Measurements from ENCODE around the gene SPTA1.

SPTA1 gene

DNA sequence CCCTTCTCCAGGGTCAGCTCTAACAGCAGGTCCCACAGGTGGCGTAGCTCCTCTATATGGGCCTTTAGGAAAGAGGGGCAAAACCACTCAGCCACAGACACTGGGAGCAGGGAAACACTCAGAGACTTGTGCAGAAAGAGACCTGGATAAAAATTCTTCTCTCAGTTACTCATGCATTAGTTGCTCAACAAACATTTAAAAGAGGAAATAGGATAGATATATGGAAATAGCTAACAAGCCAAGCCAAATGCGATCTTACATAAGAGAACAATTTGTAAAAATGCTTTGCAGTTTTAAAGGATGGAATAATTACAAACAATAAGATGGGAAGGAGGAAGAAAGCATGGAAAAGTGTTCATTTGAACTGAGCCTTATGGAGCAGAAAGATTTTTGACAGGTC, 4.9 kb downstream of the SPTA1 start:
- DNase-seq: no peak

DNA sequence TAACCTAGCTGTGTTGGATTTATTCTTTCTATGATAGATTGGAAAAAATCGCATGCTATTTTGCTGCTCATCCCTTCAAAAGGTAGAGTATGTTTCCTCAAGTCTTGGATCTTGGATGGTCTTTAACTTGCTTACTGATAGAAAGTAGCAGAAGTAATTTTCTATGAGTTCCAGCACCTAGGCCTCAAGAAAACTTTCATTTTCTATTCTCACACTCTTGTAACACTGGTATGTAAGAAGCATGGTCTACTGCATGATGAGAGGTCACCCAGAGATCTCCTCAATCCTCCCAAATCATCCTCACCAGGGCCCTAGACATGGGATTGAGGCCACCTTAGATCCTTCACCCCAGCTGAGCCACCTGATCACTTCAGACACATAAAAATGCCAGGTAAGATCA, 7.2 kb downstream of the SPTA1 start:
- DNase-seq: no peak

DNA sequence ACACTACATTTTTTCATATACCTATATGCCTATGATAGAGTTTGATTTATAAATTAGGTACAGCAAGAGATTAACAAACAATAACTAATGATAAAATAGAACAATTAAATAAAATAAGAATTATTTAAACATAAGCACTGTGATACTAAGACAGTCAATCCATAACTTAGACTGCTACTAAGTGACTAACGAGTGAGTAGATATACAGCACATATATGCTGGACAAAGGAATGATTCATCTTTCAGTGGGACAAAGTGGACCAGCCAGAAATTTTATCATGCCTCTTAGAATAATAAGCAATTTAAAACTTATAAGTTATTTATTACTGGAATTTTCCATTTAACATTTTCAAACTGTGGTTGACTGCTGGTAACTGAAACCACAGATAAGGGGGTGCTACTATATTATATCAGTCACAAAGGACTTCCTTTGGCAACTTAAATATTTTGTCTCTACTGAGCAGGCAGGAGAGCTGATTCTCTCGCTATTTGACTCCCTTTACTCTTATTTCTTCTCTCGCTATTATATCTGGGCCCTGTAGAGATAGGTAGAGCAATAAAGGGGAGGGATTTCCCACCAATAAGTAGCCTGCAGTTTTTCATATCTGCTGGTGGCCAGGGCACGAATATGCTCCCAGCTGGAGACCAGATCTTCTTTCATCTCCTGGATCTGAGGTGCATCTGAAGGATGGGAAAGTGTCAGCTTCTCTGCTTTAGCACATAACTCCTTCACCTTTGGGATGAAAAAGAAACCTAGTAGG, 10.8 kb downstream of the SPTA1 start:
- no peak for DNase-seq

DNA sequence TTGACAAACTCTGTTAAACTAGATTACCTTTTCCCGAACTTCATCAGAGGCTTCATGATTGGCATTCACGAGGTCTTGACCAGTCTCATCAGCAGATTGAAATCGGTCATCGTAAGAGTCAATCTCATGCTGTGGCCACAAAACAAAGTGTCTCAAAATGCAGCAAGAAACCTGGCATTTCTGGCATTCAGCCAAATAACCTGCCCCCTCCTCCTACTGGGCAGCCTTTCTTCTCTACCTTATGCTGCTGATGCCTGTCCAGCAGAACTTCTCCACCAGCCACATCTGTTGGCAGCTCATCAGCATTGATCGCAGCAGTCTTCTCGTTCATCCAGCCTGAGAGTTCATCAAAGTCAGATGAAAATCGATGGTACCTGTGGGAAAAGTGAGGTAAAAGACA, 12.2 kb downstream of the SPTA1 start:
- DNase-seq: no peak

DNA sequence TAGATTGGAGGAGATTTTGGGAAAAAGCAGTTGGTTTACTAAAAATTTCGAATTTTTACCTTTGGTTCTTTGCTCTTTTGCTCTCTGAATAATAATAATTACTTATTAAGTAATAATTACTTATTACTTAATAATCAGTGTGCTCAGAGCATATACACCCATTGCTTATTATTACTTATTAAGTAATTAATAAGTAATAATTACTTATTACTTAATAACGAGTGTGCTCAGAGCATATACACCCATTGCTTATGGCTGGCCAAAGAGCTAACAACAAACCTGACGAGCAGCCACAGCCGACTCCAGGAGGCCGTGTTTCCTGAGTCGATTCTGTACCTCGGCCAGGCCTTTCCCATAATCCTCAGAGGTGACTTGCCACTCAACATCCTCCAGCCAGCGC, 20.5 kb downstream of the SPTA1 start:
- DNase-seq: no peak

DNA sequence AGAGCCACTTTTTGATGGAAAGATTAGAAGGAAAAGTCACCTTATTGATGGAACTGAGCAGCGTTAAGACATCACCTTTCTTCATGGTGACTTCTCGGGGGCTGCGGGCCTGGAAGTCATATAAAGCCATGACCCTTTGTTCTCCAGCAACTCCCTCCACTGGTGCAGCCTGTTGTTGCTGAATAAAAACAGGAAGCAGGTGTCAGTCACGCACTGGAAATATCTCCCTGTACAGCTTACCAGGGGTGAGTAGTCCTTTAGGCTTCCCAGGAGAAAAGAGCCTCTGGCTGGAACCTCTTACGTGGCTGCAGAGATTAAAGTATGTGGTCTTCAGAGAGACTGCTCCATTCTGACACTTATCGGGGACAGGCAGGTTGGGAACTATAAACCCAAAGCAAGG, 31.9 kb downstream of the SPTA1 start:
- DNase-seq: no peak

DNA sequence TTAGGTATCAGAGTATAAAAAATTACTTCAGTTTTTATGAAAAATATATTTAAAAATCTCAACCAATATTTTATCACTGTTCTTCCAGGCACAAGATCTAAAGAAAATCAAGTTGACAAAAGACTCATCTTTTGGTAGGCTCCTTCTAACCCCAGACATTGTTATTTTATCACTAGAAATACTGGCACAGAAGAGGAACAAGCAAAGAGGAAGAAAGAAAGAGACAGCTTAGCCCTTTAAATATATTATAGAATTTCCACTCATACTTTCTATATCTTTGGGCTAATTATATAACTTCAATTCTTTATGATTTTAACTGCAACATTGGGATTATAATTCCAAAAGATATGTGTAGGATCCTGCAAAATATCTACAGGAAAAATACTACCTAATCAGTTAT, 32.4 kb downstream of the SPTA1 start:
- DNase-seq: no peak

DNA sequence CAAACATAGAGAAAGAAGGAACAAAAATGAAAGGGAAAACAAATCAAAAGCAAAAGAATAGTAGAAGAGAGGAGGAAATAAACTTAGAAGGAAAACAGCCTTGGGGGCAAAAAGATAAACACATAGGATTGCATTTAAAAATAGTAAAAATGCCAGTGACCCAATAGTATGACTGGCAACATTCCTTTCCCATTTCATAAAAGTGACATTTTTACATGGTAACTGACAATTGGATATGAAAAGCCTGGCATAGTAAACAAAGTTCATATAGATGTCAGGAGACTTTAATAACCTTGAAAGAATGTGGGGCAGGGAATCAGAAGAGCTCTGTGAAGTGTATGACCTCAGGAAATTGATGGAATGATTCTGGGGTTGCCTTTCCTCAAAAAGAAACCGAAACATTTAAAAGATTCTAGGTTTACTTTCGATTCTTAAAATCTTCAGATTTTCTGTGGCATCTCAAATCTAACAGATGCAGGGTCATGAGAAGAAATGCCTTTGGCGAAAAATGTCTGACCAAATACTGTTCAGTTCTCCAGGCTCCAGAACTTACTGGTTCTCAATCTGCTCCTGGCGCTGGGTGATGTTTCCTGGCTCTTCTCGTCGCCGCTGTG, 33.7 kb downstream of the SPTA1 start:
- no peak for DNase-seq

DNA sequence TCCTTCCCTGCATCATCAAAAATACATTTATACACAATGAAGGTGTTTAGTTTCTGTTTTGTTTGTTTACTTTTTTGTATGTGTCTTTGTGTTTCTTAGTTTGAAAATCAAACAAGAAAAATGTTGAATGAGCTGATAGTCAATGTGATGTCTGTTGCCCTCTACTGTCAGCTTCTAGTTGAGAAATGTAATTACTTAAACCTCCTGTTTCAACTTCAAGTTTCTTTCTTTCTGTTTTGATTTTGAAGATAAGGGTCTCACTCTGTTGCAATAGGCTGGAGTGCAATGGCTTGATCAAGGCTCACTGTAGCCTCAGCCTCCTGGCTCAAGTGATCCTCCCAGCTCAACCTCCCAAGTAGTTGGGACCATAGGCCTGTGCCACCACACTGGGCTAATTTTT, 37.5 kb downstream of the SPTA1 start:
- DNase-seq: no peak

DNA sequence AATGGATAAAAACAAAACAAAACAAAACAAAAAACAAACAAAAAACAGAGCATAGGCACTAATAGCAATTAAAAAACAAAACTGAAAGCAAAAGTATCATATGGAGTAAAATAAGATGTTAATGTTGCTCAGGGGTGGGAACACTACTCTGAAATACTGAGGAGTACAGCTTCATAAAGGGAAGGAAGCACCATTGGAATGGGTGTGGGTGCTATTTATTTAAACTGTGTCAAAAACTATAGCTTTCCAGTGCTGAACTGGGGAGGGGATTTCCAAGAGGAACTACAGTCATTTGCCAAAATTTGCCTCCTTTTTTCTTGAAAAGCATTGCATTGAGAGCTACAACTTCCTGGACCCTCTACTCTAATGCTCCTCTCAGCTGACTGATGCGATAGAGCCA, 40.0 kb downstream of the SPTA1 start:
- DNase-seq: no peak

DNA sequence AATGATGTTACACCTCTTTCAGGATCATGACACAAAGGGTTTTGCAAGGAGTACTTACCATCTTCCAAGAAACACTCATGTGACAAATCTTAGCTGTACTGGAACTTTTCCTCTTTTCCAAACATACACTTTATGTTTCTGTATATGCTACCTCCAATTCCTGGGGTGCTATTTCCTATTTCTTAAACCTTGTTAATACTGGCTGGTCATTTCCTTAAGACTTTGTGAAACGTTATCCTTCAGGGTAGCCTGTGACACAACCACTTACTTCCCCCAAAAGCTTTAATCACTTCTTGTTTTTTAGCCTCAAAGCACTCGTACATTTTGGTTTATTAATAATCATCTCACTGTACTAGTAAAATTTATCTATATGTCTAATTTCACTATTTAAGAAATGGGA, 42.1 kb downstream of the SPTA1 start:
- no peak for DNase-seq

DNA sequence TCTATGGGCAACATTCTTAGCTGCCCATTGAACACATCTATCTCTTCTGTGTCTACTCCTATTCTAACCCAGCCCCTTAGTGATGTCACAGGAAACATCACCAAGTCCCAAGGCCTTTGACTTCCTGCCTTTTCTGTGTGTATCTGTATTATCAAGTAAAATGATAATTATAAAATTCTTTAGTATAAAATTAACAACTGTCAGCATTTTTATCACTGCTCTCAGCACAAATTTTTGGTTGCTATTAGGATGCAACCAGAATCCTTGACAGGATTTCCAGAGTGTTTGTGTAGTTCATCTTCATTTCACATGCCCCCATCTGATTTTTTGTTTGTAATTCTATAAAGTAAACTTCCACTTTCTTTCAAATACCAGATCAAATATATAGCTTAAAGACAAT, 47.6 kb downstream of the SPTA1 start:
- no peak for DNase-seq

DNA sequence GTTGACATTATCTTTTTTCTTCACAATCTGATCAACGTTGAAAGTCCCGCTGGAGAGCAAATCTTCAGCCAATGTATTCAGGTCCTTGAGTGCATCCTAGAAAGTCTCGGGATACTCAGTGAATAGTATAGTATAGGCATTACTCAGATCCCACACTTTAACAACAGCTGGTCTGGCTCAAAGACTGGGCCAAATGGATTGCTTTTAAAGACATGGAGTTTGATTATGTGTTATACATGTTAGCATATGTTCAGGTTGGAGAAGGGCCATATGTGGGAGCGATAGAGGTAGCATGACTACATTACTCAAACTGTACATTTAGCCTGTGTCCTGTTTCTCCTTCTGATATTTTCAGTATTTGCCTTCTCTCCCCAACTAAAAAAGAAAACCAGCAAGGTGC, 48.4 kb downstream of the SPTA1 start:
- no peak for DNase-seq

DNA sequence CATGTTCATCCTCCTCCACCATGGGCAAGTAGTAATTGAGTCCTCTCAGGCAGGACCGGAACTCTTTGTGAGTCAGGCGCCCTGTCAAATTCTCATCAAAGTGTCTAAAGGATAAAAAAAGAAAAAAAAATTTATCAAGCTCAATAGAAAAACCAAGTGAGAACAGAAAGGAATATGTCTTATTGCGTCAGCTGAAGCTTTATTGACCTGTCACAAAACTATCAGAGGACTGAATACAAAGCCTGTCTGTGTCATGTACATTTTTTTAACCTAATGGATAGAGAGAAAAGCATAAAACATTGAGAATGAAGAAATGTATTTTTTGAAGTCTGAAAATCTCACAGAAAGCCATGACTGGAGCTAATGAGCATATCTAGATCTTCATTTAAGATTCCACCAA, 72.8 kb downstream of the SPTA1 start:
- no peak for DNase-seq

DNA sequence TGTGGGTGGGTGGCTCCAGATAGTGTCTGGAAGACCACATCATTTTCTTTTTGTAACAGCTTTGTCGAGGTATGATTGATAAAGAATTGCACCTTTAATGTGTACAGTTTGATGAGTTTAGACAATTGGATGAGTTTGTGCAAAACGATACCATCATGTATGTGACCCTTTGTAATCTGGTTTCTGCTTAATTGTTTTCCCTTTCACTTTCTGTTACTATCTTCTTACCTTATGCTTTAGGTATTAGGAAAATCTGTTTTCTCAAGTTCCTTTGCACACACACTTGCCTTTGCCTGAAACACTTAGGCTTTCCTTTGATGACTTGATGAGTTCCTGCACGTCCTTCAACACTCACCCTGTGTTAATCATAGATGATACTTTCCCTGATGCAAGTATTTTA, 74.6 kb downstream of the SPTA1 start:
- DNase-seq: no peak

DNA sequence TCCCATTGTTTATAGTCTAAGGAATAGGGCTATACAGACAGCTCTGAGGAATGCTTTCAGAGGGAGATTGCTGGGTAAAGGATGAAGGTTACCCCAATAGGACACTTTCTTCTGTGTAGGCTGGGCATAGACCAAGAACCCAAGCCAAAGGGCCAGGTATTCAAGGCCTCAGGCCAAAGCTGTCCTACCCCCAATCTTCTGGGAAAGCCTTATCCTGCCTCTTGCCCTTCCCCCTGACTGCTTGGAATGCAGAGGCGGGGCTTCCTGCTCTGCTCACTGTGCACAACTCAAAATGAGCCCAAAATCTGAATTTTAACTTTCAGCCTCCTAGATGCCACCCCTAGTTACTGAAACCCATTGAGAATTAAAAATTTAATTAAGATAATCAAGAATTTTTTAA, 79.2 kb downstream of the SPTA1 start:
- no peak for DNase-seq

DNA sequence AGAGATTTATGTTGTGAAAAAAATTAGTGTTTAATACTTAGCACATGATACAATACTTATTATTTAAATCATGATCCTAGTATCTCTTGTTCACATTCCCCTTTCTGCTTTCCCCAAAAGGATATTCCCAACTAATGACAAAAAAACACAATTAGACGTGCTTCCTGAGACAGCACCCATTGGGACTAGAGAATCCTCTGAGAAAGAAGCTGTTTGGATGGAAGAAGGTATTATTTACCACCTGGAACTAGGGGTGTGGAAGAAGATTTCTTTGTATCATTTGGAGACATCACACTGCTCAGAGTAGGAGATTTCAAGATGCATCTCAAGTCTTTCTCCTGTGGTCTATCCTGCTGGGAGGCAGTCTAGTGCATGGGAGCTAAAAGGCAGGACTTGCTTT, 81.5 kb downstream of the SPTA1 start, which contains the start of gene OR10Z1:
OR10Z1 (plus strand) TSS at position 301 of the 400 bp plus-strand sequence. CDS start 1,171 bp downstream, outside the sequence.
- no peak for DNase-seq

DNA sequence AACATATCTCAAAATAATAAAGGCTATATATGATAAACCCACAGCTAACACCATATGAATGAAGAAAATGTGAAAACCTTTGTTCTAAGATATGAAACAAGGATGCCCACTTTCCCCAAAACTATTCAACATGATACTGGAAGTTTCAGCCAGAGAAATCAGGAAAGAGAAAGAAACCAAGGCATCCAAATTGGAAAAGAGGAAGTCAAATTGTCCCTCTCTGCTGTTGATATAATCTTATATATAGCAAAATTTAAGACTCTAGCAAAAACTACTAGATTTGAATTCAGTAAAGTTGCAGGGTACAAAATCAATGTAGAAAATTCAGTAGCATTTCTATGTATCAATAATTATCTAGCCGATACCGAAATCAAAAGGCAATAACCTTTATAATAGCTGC, 85.8 kb downstream of the SPTA1 start:
- no peak for DNase-seq

DNA sequence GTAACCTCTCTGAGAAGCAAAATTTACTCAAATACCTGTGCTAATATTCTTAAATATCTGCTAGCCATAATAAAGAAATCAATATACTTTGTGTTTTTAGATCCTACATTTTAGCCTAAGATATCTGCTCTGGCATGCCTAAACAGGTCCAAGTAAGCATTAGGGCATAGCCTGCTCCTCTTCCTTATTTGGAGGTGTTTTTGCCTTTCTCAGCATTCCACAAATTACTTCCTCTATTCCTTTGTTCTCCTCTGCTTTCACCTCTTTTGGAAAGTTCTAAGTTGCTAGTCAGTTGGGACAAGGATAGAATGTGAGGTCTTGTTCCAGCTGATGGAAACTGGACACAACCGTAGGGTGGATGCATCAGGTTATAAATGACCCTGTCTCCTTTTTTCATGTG, 99.6 kb downstream of the SPTA1 start:
- DNase-seq: no peak

DNA sequence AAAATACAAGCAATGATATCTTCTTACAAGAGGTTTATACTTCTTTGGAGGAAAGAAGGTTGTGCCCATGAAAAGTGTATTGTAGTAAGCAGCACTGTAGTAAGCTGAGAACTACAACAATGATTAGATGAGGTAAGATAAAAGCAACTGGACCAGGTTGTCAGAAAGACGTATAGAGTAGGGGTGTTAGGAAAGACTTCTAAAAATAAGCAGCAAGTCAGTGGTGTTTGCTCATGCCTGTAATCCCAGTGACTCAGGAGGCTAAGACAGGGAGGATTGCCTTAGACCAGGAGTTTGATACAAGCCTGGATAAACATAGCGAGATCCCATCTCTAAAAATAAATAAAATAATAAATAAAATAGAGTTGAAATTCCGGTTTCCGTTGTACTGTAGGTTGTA, 102.6 kb downstream of the SPTA1 start:
- DNase-seq: no peak

DNA sequence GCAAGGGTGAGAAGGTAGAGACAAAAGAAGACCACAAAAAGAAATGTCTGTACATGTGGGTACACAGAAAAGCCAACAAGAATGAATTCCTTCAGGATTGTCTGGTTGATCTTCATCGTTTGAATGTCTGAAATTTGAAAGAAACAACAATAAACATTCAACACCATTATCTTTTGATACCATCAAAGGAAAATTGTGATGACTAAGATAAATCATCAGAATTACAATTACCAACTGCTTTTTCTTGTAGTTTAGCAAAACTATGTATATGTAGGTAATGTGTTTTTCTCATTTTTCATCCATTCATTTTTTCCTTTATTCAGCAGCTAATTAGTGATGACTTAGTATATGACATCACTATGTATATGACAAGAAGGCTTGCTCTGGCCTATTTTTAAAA, 106.8 kb downstream of the SPTA1 start, which contains the start of gene OR10X1:
OR10X1 (minus strand) TSS at position 167 of the 400 bp plus-strand sequence; CDS start at position 167, 0 bp downstream.
- DNase-seq: no peak

DNA sequence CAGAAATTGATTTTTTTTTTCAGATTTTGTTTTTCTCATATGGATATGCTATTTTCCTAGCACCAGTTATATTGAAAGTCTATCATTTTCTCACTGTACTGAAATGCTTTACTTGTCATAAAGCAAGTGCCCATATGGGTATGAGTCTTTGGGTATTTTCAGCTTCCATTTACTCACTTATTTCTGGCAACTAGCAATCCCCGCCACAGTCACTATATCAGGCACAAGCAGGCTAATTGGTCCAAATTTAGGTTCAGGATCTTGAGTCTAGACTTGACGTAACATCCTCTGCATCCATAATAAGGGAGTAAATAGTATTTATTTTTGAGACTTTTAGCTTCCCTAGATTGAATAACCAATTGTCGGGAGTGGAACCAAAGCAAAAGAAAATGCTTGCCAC, 109.0 kb downstream of the SPTA1 start:
- DNase-seq: no peak

DNA sequence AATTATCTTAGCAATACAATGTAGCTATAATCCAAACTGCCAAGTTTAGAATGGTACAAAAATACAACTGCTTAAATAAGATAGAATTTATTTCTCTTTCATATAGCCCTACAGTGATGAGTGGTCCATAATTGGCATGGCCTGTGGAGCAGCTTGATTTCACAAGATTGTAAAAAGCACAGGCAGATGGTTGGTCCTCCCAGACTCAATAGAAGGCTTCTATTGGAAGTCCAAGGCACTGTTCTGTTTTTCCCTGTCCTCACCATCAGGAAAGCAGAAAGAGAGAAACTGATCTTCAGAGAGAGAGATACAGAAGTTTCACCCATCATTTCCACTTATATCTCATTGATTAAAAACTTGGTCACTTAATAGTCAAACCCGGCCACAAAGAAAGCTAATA, 114.3 kb downstream of the SPTA1 start:
- no peak for DNase-seq

DNA sequence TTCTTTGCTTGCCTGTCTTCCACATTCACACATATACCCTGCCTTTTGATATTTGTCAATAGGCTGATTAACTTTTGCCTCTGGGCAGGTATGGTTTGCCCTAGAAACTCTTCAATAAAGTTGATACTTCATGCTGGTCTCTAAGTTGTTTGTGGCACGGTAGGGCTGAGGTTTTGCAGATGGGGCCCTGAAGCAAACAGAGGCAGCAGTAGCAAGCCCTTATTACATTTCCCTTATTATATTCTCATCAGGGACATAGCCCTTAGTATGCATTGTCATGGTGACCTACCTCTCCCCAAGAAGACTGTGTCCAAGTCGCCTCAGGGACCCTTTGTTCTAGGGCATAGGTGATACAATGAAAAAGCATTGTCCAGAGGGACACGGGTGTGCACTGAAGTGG, 116.0 kb downstream of the SPTA1 start, which contains the start of gene OR6P1:
OR6P1 (minus strand) TSS at position 101 of the 400 bp plus-strand sequence. CDS start 6,976 bp downstream, outside the sequence.
- DNase-seq: no peak

DNA sequence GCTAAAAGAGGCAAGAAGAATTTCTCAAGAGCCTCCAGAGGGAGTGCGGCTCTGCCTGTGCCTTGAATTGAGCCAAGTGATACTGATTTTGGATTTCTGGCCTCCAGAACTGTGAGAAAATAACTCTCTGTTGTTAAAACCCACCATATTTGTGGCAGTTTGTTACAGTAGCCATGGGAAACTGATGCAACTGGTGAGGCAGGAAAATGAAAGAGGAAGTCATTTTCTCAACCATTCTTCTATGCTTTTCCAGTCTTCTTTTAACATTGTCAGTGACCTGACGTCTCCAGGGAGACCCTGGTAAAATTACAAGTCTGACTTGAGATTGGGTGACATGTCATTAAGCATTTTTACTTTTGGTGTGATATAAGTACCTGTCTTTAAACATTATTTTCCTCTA, 121.9 kb downstream of the SPTA1 start:
- no peak for DNase-seq

Data from fibroblast of upper back skin (primary cell).